ENCODE data around the gene UTP14C.

DNA sequence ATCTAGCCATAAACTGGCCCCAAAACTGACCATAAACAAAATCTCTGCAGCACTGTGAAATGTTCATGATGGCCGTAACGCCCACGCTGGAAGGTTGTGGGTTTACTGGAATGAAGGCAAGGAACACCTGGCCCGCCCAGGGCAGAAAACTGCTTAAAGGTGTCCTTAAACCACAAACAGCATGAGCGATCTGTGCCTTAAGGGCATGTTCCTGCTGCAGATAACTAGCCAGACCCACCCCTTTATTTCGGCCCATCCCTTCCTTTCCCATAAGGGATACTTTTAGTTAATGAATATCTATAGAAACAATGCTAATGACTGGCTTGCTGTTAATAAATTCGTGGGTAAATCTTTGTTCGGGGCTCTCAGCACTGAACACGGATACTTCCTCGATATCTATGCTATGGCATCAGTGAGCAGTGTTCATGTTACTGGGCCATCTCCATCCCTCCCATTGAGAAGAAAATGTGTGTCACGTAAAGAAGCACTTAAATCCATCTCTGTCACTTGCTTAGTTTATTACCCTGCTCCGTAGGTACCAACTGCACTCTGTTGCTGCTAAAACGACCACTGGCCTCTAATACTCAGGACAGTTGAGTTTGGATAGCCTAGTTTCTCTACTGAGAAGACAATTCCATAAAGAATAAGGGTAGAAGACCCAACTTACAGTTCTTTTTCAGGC, 18.5 kb upstream of the UTP14C start:
- TF ChIP-seq, protein P1, sequence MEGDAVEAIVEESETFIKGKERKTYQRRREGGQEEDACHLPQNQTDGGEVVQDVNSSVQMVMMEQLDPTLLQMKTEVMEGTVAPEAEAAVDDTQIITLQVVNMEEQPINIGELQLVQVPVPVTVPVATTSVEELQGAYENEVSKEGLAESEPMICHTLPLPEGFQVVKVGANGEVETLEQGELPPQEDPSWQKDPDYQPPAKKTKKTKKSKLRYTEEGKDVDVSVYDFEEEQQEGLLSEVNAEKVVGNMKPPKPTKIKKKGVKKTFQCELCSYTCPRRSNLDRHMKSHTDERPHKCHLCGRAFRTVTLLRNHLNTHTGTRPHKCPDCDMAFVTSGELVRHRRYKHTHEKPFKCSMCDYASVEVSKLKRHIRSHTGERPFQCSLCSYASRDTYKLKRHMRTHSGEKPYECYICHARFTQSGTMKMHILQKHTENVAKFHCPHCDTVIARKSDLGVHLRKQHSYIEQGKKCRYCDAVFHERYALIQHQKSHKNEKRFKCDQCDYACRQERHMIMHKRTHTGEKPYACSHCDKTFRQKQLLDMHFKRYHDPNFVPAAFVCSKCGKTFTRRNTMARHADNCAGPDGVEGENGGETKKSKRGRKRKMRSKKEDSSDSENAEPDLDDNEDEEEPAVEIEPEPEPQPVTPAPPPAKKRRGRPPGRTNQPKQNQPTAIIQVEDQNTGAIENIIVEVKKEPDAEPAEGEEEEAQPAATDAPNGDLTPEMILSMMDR (IDR thresholded peaks at IDR 0.05), result no peak
- TF ChIP-seq POLR2A (IDR thresholded peaks at IDR 0.05), result no peak
- TF ChIP-seq POLR2AphosphoS5 (IDR thresholded peaks at IDR 0.05; ENCODE audit: insufficient read depth in 1 of 2, low read depth in 1 of 2), result no peak

All from vagina (tissue), 2 donors.